ENCODE measurements around the gene HACD3. TPM values are rescaled to one million over a fixed set of nuclear protein-coding genes. Genes with fewer than 3 reads are reported as not detected.

The HACD3 gene
- polyA plus RNA-seq, 1 donor (not counting 4 experiments of a cell fraction or from before 2014, with no cell fraction given) = 78.8 TPM

DNA sequence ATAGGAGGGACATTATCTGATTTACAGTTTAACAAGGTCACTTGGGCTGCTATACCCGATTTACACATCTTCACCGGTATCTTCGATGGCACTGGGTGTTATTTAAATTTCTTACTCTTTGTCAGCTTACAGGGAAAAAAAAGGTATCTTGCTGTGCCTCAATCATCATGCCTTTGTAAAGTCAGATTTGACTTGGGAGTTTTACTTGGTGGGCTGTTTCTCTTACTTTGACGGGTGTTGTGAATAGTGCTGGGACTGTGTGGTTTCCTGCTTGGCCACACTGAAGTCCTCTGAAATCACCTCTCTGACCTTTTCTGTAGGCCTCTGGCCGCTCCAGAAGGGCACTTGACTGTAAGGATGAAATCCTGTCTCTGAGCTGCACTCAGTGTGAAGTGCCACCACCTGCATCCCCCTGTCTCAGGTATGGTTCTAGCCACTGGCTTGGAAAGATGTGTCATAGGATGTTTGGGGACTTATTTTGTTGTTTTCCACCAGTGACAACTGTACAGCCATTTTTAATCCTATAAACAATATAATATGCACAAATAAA is 88.4 kb downstream of the HACD3 start:
- Histone ChIP-seq H3K9me1 (ENCODE audit: control insufficient read depth, extremely low read depth, insufficient read depth, low read length) (no peaks in the 10 kb centered on the region), H3K27me3 (ENCODE audit: control insufficient read depth, extremely low read depth, insufficient read depth, low read length) (no peaks in the 10 kb centered on the region), H3K4me3 (ENCODE audit: control insufficient read depth in 2 of 3, extremely low read depth in 1 of 3, insufficient read depth in 2 of 3, low read depth in 1 of 3, low read length in 3 of 3) (no peak overlapping the region), H3K9ac (ENCODE audit: control insufficient read depth, extremely low read depth, insufficient read depth, low read length) (no peak overlapping the region), H3K4me2 (ENCODE audit: control insufficient read depth, extremely low read depth, insufficient read depth, low read depth, low read length) (no peak overlapping the region), H3K79me2 (ENCODE audit: control insufficient read depth, insufficient read depth, low read length) (no peaks in the 10 kb centered on the region), H4K20me1 (ENCODE audit: control insufficient read depth, extremely low read depth, insufficient read depth, low read length) (no peaks in the 10 kb centered on the region), H3K9me3 (ENCODE audit: control insufficient read depth, low read depth, low read length) (no peaks in the 10 kb centered on the region), H3K4me1 (ENCODE audit: control insufficient read depth, extremely low read depth, insufficient read depth, low read length) (no peaks in the 10 kb centered on the region), H3K27ac (ENCODE audit: control insufficient read depth, insufficient read depth, low read length) (no peak overlapping the region), H2AFZ (ENCODE audit: control insufficient read depth, low read length) (no peak overlapping the region), H3K36me3 (ENCODE audit: control insufficient read depth in 2 of 2, extremely low read depth in 1 of 2, insufficient read depth in 2 of 2, low read length in 2 of 2) (no peaks in the 10 kb centered on the region)
- FAIRE-seq = no peak
- no peak for DNase-seq (ENCODE audit: low read depth, low spot score)
- dilution Hi-C loops (cut with MboI; ENCODE audit: extremely low pct_ligation_motif_present, low sequenced_read_pairs) = no loop called here
- TF ChIP-seq EZH2 (IDR thresholded peaks at IDR 0.05; ENCODE audit: low read length) = no peak
- TF ChIP-seq CTCF (optimal IDR thresholded peaks at IDR 0.05 in 1 of 3, IDR thresholded peaks at IDR 0.05 in 1 of 3, conservative IDR thresholded peaks at IDR 0.05 in 1 of 3; ENCODE audit: extremely low read depth in 1 of 3, insufficient read depth in 2 of 3, low read length in 3 of 3) = no peak

DNA sequence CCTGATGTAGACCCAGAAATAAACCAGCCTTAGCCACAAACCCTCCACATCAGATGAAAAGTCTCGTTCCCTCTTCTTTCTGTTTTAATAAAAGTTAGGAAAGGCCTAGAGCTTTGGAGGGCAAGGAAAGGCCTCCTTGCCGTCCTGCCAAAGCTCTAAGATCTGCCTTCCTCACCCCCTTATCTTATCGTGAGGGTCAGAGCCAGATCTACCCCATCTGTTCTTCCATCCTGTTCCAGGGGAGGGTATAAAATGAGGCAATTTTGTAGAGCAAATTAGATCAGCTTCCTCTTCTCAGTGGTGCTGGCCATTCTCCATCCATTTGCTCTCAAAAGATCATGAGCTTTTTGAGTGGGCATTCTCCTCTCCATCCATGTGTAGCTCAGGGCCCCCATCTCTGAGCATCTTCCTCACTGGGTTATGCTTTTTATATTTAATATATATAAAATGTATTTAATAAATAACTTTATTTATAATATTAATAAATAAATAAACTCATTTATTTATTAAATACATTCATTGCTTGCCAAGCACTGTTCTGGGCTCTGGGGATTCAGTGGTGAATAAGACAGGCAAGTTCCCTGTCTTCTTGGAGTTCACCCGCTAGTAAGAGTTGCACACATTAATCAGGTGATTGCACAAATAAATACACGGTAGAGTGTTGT is 89.5 kb downstream of the HACD3 start:
- H4K20me1 ChIP-seq (ENCODE audit: control insufficient read depth, extremely low read depth, insufficient read depth, low read length) = no peaks in the 10 kb centered on the region

More for the DNA sequence above, 89.5 kb downstream of the HACD3 start:
- TF ChIP-seq EZH2 (IDR thresholded peaks at IDR 0.05; ENCODE audit: low read length) (no peak), CTCF (optimal IDR thresholded peaks at IDR 0.05 in 1 of 3, IDR thresholded peaks at IDR 0.05 in 1 of 3, conservative IDR thresholded peaks at IDR 0.05 in 1 of 3; ENCODE audit: extremely low read depth in 1 of 3, insufficient read depth in 2 of 3, low read length in 3 of 3) (no peak)
- H3K36me3 ChIP-seq (ENCODE audit: control insufficient read depth in 2 of 2, extremely low read depth in 1 of 2, insufficient read depth in 2 of 2, low read length in 2 of 2) = peaks cover 0 to 4% of the 10 kb centered on the region in 2 experiments
- dilution Hi-C loops (cut with MboI; ENCODE audit: extremely low pct_ligation_motif_present, low sequenced_read_pairs) = no loop called here
- H3K9ac ChIP-seq (ENCODE audit: control insufficient read depth, extremely low read depth, insufficient read depth, low read length) = no peak overlapping the region
- H3K27ac ChIP-seq (ENCODE audit: control insufficient read depth, insufficient read depth, low read length) = no peak overlapping the region
- H3K9me3 ChIP-seq (ENCODE audit: control insufficient read depth, low read depth, low read length) = no peaks in the 10 kb centered on the region
- no peak for DNase-seq (ENCODE audit: low read depth, low spot score)
- FAIRE-seq = no peak
- H3K9me1 ChIP-seq (ENCODE audit: control insufficient read depth, extremely low read depth, insufficient read depth, low read length) = no peaks in the 10 kb centered on the region
- H3K27me3 ChIP-seq (ENCODE audit: control insufficient read depth, extremely low read depth, insufficient read depth, low read length) = no peaks in the 10 kb centered on the region
- no peak overlapping the region for H3K4me3 ChIP-seq (ENCODE audit: control insufficient read depth in 2 of 3, extremely low read depth in 1 of 3, insufficient read depth in 2 of 3, low read depth in 1 of 3, low read length in 3 of 3)
- H3K4me1 ChIP-seq (ENCODE audit: control insufficient read depth, extremely low read depth, insufficient read depth, low read length) = no peaks in the 10 kb centered on the region
- H3K79me2 ChIP-seq (ENCODE audit: control insufficient read depth, insufficient read depth, low read length) = no peaks in the 10 kb centered on the region
- H2AFZ ChIP-seq (ENCODE audit: control insufficient read depth, low read length) = no peak overlapping the region
- H3K4me2 ChIP-seq (ENCODE audit: control insufficient read depth, extremely low read depth, insufficient read depth, low read depth, low read length) = no peak overlapping the region

Data from keratinocyte (primary cell).